Liver (tissue), 3 donors: ENCODE measurements around the gene C1orf21.

Source experiments
- HNF4G ChIP-seq: IDR thresholded peaks from 2 replicates; pipeline ENCODE4 v1.6.1; 2016; ENCODE audit warnings: antibody characterized with exemption
- RAD21 ChIP-seq, 2 donors: IDR thresholded peaks; 2 replicates each; pipeline ENCODE4 v1.6.1; 2016; ENCODE audit warnings: antibody characterized with exemption in 2 of 2, mild to moderate bottlenecking in 2 of 2
- SP1 ChIP-seq: IDR thresholded peaks from 2 replicates; pipeline ENCODE4 v1.6.1; 2018; ENCODE audit warnings: antibody characterized with exemption, mild to moderate bottlenecking
- YY1 ChIP-seq: IDR thresholded peaks from 2 replicates; pipeline ENCODE4 v1.6.1; 2016; ENCODE audit warnings: antibody characterized with exemption, mild to moderate bottlenecking
- TF ChIP-seq, protein P1 (sequence below): fragments of 150-350 bp; IDR thresholded peaks from 2 replicates; pipeline ENCODE4 v1.5.1; 2017; ENCODE audit warnings: improper control_type of control experiment, low read depth, low read length; ENCODE audit not compliant: missing input control
- TF ChIP-seq, protein P2 (sequence below): IDR thresholded peaks from 2 replicates; pipeline ENCODE4 v1.6.1; 2016; ENCODE audit warnings: antibody characterized with exemption
- TF ChIP-seq, protein P3 (sequence below): IDR thresholded peaks from 2 replicates; pipeline ENCODE4 v1.6.1; 2016; ENCODE audit warnings: antibody characterized with exemption, mild to moderate bottlenecking
- TF ChIP-seq, protein P4 (sequence below): IDR thresholded peaks from 2 replicates; pipeline ENCODE4 v1.6.1; 2016; ENCODE audit warnings: antibody characterized with exemption
- donor health status: healthy.
- donor health status: healthy.

DNA sequence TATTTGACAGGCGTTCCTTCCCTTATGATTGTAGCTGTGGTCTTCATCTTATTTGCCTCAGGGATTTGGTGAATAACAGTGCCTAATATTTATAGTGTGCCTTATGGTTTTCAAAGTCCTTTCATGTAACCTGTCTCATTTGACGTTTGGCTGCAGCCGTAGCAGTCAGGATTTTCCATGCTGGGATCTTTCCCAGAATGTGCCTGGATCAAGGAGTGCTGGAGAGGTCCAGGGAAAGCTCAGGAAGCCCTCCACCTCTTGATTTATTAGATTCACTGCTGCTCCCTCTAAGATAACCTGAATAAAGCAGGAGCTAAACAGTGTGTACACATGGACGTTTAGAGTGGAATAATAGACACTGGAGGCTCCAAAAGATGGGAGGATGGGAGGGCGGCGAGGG is 5.2 kb downstream of the C1orf21 start:
- TF ChIP-seq, protein P1, sequence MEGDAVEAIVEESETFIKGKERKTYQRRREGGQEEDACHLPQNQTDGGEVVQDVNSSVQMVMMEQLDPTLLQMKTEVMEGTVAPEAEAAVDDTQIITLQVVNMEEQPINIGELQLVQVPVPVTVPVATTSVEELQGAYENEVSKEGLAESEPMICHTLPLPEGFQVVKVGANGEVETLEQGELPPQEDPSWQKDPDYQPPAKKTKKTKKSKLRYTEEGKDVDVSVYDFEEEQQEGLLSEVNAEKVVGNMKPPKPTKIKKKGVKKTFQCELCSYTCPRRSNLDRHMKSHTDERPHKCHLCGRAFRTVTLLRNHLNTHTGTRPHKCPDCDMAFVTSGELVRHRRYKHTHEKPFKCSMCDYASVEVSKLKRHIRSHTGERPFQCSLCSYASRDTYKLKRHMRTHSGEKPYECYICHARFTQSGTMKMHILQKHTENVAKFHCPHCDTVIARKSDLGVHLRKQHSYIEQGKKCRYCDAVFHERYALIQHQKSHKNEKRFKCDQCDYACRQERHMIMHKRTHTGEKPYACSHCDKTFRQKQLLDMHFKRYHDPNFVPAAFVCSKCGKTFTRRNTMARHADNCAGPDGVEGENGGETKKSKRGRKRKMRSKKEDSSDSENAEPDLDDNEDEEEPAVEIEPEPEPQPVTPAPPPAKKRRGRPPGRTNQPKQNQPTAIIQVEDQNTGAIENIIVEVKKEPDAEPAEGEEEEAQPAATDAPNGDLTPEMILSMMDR = no peak
- TF ChIP-seq SP1 (no peak), RAD21 (IDR thresholded peaks at IDR 0.05) (no peak), HNF4G (no peak), YY1 (no peak)
- TF ChIP-seq, protein P2, sequence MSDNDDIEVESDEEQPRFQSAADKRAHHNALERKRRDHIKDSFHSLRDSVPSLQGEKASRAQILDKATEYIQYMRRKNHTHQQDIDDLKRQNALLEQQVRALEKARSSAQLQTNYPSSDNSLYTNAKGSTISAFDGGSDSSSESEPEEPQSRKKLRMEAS = no peak
- TF ChIP-seq, protein P3, sequence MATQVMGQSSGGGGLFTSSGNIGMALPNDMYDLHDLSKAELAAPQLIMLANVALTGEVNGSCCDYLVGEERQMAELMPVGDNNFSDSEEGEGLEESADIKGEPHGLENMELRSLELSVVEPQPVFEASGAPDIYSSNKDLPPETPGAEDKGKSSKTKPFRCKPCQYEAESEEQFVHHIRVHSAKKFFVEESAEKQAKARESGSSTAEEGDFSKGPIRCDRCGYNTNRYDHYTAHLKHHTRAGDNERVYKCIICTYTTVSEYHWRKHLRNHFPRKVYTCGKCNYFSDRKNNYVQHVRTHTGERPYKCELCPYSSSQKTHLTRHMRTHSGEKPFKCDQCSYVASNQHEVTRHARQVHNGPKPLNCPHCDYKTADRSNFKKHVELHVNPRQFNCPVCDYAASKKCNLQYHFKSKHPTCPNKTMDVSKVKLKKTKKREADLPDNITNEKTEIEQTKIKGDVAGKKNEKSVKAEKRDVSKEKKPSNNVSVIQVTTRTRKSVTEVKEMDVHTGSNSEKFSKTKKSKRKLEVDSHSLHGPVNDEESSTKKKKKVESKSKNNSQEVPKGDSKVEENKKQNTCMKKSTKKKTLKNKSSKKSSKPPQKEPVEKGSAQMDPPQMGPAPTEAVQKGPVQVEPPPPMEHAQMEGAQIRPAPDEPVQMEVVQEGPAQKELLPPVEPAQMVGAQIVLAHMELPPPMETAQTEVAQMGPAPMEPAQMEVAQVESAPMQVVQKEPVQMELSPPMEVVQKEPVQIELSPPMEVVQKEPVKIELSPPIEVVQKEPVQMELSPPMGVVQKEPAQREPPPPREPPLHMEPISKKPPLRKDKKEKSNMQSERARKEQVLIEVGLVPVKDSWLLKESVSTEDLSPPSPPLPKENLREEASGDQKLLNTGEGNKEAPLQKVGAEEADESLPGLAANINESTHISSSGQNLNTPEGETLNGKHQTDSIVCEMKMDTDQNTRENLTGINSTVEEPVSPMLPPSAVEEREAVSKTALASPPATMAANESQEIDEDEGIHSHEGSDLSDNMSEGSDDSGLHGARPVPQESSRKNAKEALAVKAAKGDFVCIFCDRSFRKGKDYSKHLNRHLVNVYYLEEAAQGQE = no peak
- TF ChIP-seq, protein P4, sequence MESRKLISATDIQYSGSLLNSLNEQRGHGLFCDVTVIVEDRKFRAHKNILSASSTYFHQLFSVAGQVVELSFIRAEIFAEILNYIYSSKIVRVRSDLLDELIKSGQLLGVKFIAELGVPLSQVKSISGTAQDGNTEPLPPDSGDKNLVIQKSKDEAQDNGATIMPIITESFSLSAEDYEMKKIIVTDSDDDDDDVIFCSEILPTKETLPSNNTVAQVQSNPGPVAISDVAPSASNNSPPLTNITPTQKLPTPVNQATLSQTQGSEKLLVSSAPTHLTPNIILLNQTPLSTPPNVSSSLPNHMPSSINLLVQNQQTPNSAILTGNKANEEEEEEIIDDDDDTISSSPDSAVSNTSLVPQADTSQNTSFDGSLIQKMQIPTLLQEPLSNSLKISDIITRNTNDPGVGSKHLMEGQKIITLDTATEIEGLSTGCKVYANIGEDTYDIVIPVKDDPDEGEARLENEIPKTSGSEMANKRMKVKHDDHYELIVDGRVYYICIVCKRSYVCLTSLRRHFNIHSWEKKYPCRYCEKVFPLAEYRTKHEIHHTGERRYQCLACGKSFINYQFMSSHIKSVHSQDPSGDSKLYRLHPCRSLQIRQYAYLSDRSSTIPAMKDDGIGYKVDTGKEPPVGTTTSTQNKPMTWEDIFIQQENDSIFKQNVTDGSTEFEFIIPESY = no peak
